Body of pancreas (tissue), 4 donors: ENCODE data around the gene CLCA4. TPM values are rescaled to one million over a fixed set of nuclear protein-coding genes. Genes with fewer than 3 reads are reported as not detected.

Experiments
- ATAC-seq: fragments of 150-250 bp; one replicate; pipeline ENCODE4 v1.9.1; 2016
- DNase-seq, 4 donors: peaks; one replicate each; pipeline ENCODE4 v3.0.0-alpha.2; 2019
- H3K27ac ChIP-seq, 4 donors: fragments of 200-600 bp; sonication (generic); 1 replicate in 3 of 4; 2 replicates in 1 of 4; pipeline versions ENCODE4 v1.5.1 to v1.6.1; 2016 to 2019; ENCODE audit warnings: mild to moderate bottlenecking in 1 of 4, mixed read lengths in 1 of 4, moderate library complexity in 1 of 4
- H3K27me3 ChIP-seq, 2 donors: fragments of 200-600 bp; sonication (generic); one replicate each; pipeline ENCODE4 v1.6.0; 2016; ENCODE audit warnings: mild to moderate bottlenecking in 1 of 2
- H3K36me3 ChIP-seq, 2 donors: fragments of 200-600 bp; sonication (generic); replicated peaks in 1 of 2; 2 replicates each; pipeline ENCODE4 v1.5.1; 2016; ENCODE audit warnings: low read depth in 2 of 2; ENCODE audit not compliant: insufficient read depth in 1 of 2
- H3K4me1 ChIP-seq: fragments of 200-600 bp; sonication (generic); one replicate; pipeline ENCODE4 v1.6.0; 2016
- H3K4me3 ChIP-seq, 2 donors: fragments of 200-600 bp; sonication (generic); 1 replicate in 1 of 2; 2 replicates in 1 of 2; pipeline ENCODE4 v1.5.1; 2016 to 2019
- H3K9me3 ChIP-seq, 3 donors: fragments of 200-600 bp; sonication (generic); 1 replicate in 2 of 3; 2 replicates in 1 of 3; pipeline ENCODE4 v1.5.1; 2016
- CTCF ChIP-seq, 7 experiments: fragments of 450-650 bp in 4 of 7; fragments of 200-600 bp in 3 of 7; sonication (generic) in 3 of 7; IDR thresholded peaks; one replicate each; pipeline ENCODE4 v1.5.1; 2016 to 2019; ENCODE audit warnings: antibody characterized with exemption in 7 of 7
- POLR2A ChIP-seq, 3 donors: fragments of 450-650 bp; IDR thresholded peaks; one replicate each; pipeline ENCODE4 v1.6.1; 2016; ENCODE audit warnings: antibody characterized with exemption in 3 of 3, mild to moderate bottlenecking in 2 of 3
- WGBS, 2 donors: methylation state at CpG; one replicate each; pipeline ENCODE4 v1.1.5; 2017; 5-methylcytosine and 5-hydroxymethylcytosine counted together
- intact Hi-C: fragments of 100-400 bp; cut with DNase I; formaldehyde crosslinking; loops from one replicate; pipeline ENCODE4 v1.15.1; 2023
- total RNA-seq, 2 donors: library from RNA; depleted of rRNA; stranded (reverse); fragments of >200 nt; gene quantifications; one replicate each; pipeline ENCODE4 v1.1.0, GENCODE V29; 2016

Gene CLCA4
- total RNA-seq, 2 donors from 2014 or later, result not detected

- DNase-seq (no peak), ATAC-seq (no peak)
- Histone ChIP-seq H3K27me3 (no peaks in the 10 kb centered on the region), H3K4me3 (no peak overlapping the region), H3K9me3 (no peaks in the 10 kb centered on the region), H3K36me3 (no peaks in the 10 kb centered on the region), H3K4me1 (no peaks in the 10 kb centered on the region), H3K27ac (no peak overlapping the region)
- TF ChIP-seq CTCF (IDR thresholded peaks at IDR 0.05) (no peak), POLR2A (IDR thresholded peaks at IDR 0.05) (no peak)
- intact Hi-C loops, result no loop called here
- WGBS, 2 donors, result 83 to 92% methylated on average over 18 to 28 of the region's 32 CpGs
Measured at GRCh38 chr1:86523670-86524354, 23.1 kb upstream of the CLCA4 start.

- no peaks in the 10 kb centered on the region for H3K27me3 ChIP-seq
- no peak overlapping the region for H3K4me3 ChIP-seq
- no peak for ATAC-seq
- no peaks in the 10 kb centered on the region for H3K4me1 ChIP-seq
- 55 to 66% methylated on average over 4 of the region's 4 CpGs for WGBS, 2 donors
- no peak overlapping the region for H3K27ac ChIP-seq
- no peak for DNase-seq
- H3K36me3 ChIP-seq, result no peaks in the 10 kb centered on the region
- H3K9me3 ChIP-seq, result no peaks in the 10 kb centered on the region
- no peak for TF ChIP-seq POLR2A (IDR thresholded peaks at IDR 0.05)
- TF ChIP-seq CTCF (IDR thresholded peaks at IDR 0.05), result no peak
- intact Hi-C loops, result no loop called here
Measured at GRCh38 chr1:86527306-86527705, 19.6 kb upstream of the CLCA4 start.

GRCh38 chr1:86530211-86530845, 16.6 kb upstream of the CLCA4 start:
- ATAC-seq (no peak), DNase-seq (no peak)
- no peak overlapping the region for H3K4me3 ChIP-seq
- H3K9me3 ChIP-seq, result no peaks in the 10 kb centered on the region
- no peaks in the 10 kb centered on the region for H3K4me1 ChIP-seq
- TF ChIP-seq CTCF (IDR thresholded peaks at IDR 0.05) (no peak), POLR2A (IDR thresholded peaks at IDR 0.05) (no peak)
- no peaks in the 10 kb centered on the region for H3K27me3 ChIP-seq
- WGBS, 2 donors, result 69 to 75% methylated on average over 3 of the region's 3 CpGs
- no peaks in the 10 kb centered on the region for H3K36me3 ChIP-seq
- H3K27ac ChIP-seq, result no peak overlapping the region
- intact Hi-C loops, result no loop called here

- ATAC-seq (no peak), DNase-seq (no peak)
- Histone ChIP-seq H3K27me3 (no peaks in the 10 kb centered on the region), H3K4me1 (no peaks in the 10 kb centered on the region), H3K9me3 (no peaks in the 10 kb centered on the region), H3K4me3 (no peak overlapping the region), H3K36me3 (no peaks in the 10 kb centered on the region), H3K27ac (no peak overlapping the region)
- WGBS, 2 donors, result 57 to 62% methylated on average over 4 of the region's 4 CpGs
- intact Hi-C loops, result no loop called here
- TF ChIP-seq POLR2A (IDR thresholded peaks at IDR 0.05) (no peak), CTCF (IDR thresholded peaks at IDR 0.05) (no peak)
Measured at GRCh38 chr1:86537928-86538695, 8.8 kb upstream of the CLCA4 start.
